HCT116 (cell line): ENCODE data around the gene ALX4. TPM values are rescaled to one million over a fixed set of nuclear protein-coding genes. Genes with fewer than 3 reads are reported as not detected.

Source experiments
- ATAC-seq: fragments of 200-7000 bp; cut with Tn5 transposase; 2 replicates; pipeline ENCODE4 v1.9.1; 2020; ENCODE audit warnings: mild to moderate bottlenecking, moderate library complexity
- BruUV-seq: library from RNA; stranded (reverse); fragments of 400-500 nt; replicated peaks from 2 replicates; lab custom pipeline; 2021; lab: Mats Ljungman, UMichigan
- CTCF ChIA-PET: fragments of 300-600 bp; sonication (Branson Sonifier 250); formaldehyde crosslinking; loops from one replicate; lab custom pipeline; 2021; ENCODE audit warnings: antibody characterized with exemption; lab: Charles Lee
- POLR2A ChIA-PET: fragments of 300-600, 350-600 bp; sonication (Branson Sonifier 250); formaldehyde crosslinking; loops from one replicate; lab custom pipeline; 2021; ENCODE audit warnings: antibody characterized with exemption; lab: Charles Lee
- RAD21 ChIA-PET, 2 experiments: fragments of 300-600 bp; sonication (Branson Sonifier 250); formaldehyde crosslinking; loops; one replicate each; lab custom pipeline; 2023; ENCODE audit warnings: low total read pairs in 2 of 2; ENCODE audit not compliant: uncharacterized antibody in 2 of 2, unreplicated experiment in 2 of 2, low non-redundant PET in 1 of 2; lab: Charles Lee
- DNase-seq: peaks from one replicate; pipeline ENCODE4 v3.0.0-alpha.2; 2010; ENCODE audit warnings: low read depth, low spot score
- H2AFZ ChIP-seq: fragments of 200-600 bp; shearing (Covaris generic), sonication (generic); 2 replicates; pipeline ENCODE4 v1.6.1; 2017; ENCODE audit warnings: low read depth, mixed run types, mixed read lengths, antibody characterized with exemption, low read length; ENCODE audit not compliant: poor library complexity, severe bottlenecking
- H3K27ac ChIP-seq: 2 replicates; pipeline ENCODE4 v1.5.1; 2012; ENCODE audit warnings: low read depth, low read length
- H3K27me3 ChIP-seq: fragments of 200-600 bp; sonication (generic); 2 replicates; pipeline ENCODE4 v1.6.1; 2016; ENCODE audit warnings: mixed run types, low read length, mixed read lengths; ENCODE audit not compliant: insufficient read depth
- H3K36me3 ChIP-seq, 2 experiments: fragments of 200-500 bp in 1 of 2; fragments of 200-600 bp in 1 of 2; sonication (Bioruptor generic) in 1 of 2; sonication (generic) in 1 of 2; 2 replicates each; pipeline versions ENCODE4 v1.5.1 to v1.6.1; 2014 to 2016; ENCODE audit warnings: low read length in 2 of 2, inconsistent platforms in 1 of 2, mixed read lengths in 1 of 2, mixed run types in 1 of 2; ENCODE audit not compliant: insufficient read depth in 2 of 2, control insufficient read depth in 1 of 2
- H3K4me1 ChIP-seq, 2 experiments: fragments of 200-600 bp in 1 of 2; sonication (generic) in 1 of 2; 2 replicates each; pipeline versions ENCODE4 v1.5.1 to v1.6.1; 2012 to 2017; ENCODE audit warnings: low read length in 2 of 2, inconsistent platforms in 1 of 2, mild to moderate bottlenecking in 1 of 2, mixed read lengths in 1 of 2, mixed run types in 1 of 2, moderate library complexity in 1 of 2; ENCODE audit not compliant: insufficient read depth in 2 of 2, control insufficient read depth in 1 of 2
- H3K4me2 ChIP-seq: fragments of 200-600 bp; sonication (generic); 2 replicates; pipeline ENCODE4 v1.6.1; 2017; ENCODE audit warnings: mixed run types, low read length, mixed read lengths
- H3K4me3 ChIP-seq, 2 experiments: fragments of 200-600 bp in 1 of 2; sonication (generic) in 1 of 2; replicated peaks in 1 of 2; 2 replicates each; pipeline ENCODE4 v1.5.1; 2011 to 2016; ENCODE audit warnings: low read length in 2 of 2, control low read depth in 1 of 2, low read depth in 1 of 2, mild to moderate bottlenecking in 1 of 2, mixed read lengths in 1 of 2, mixed run types in 1 of 2
- H3K79me2 ChIP-seq: fragments of 200-600 bp; sonication (generic); 2 replicates; pipeline ENCODE4 v1.6.1; 2017; ENCODE audit warnings: mild to moderate bottlenecking, mixed run types, low read length, moderate library complexity, mixed read lengths; ENCODE audit not compliant: insufficient read depth
- H3K9ac ChIP-seq: fragments of 200-600 bp; sonication (generic); 2 replicates; pipeline ENCODE4 v1.6.1; 2016; ENCODE audit warnings: low read length, mixed read lengths
- H3K9me2 ChIP-seq: fragments of 200-600 bp; sonication (generic), shearing (Covaris generic); 2 replicates; pipeline ENCODE4 v1.6.1; 2017; ENCODE audit warnings: mixed run types, mild to moderate bottlenecking, moderate library complexity; ENCODE audit not compliant: insufficient read depth
- H3K9me3 ChIP-seq, 2 experiments: fragments of 200-500 bp in 1 of 2; fragments of 200-600 bp in 1 of 2; sonication (Bioruptor generic) in 1 of 2; sonication (generic) in 1 of 2; 2 replicates each; pipeline ENCODE4 v1.6.1; 2014 to 2017; ENCODE audit warnings: low read length in 2 of 2, mixed read lengths in 2 of 2, inconsistent platforms in 1 of 2, low read depth in 1 of 2, mild to moderate bottlenecking in 1 of 2, mixed run types in 1 of 2, moderate library complexity in 1 of 2; ENCODE audit not compliant: control insufficient read depth in 1 of 2, insufficient read depth in 1 of 2
- H4K20me1 ChIP-seq: fragments of 200-600 bp; sonication (generic), shearing (Covaris generic); 2 replicates; pipeline ENCODE4 v1.6.1; 2017; ENCODE audit warnings: mixed run types, mild to moderate bottlenecking, moderate library complexity; ENCODE audit not compliant: insufficient read depth
- CTCF ChIP-seq, 3 experiments: fragments of 200-600 bp in 1 of 3; sonication (generic) in 1 of 3; IDR thresholded peaks in 2 of 3; conservative IDR thresholded peaks in 1 of 3; 2 replicates each; pipeline ENCODE4 v1.5.1; 2012 to 2017; ENCODE audit warnings: low read depth in 2 of 3, low read length in 2 of 3, antibody characterized with exemption in 1 of 3, borderline replicate concordance in 1 of 3, control low read depth in 1 of 3, mild to moderate bottlenecking in 1 of 3, mixed read lengths in 1 of 3, mixed run types in 1 of 3, moderate library complexity in 1 of 3; ENCODE audit not compliant: insufficient read depth in 1 of 3
- EGR1 ChIP-seq: IDR thresholded peaks from 2 replicates; pipeline ENCODE4 v1.6.1; 2012; ENCODE audit warnings: low read depth
- EZH2phosphoT487 ChIP-seq: fragments of 200-600 bp; IDR thresholded peaks from 2 replicates; pipeline ENCODE4 v1.6.1; 2018; ENCODE audit warnings: antibody characterized with exemption, borderline replicate concordance
- FOSL1 ChIP-seq: IDR thresholded peaks from 2 replicates; pipeline ENCODE4 v1.6.1; 2012; ENCODE audit warnings: low read depth
- MAX ChIP-seq: IDR thresholded peaks from 2 replicates; pipeline ENCODE4 v1.6.1; 2012
- POLR2A ChIP-seq: IDR thresholded peaks from 2 replicates; pipeline ENCODE4 v1.7.0; 2011; ENCODE audit warnings: borderline replicate concordance; ENCODE audit not compliant: insufficient read depth, insufficient read length; ENCODE audit errors: extremely low read depth
- POLR2AphosphoS5 ChIP-seq: IDR thresholded peaks from 2 replicates; pipeline ENCODE4 v1.6.1; 2011; ENCODE audit warnings: mild to moderate bottlenecking, low read depth, low read length, moderate library complexity
- RAD21 ChIP-seq: IDR thresholded peaks from 2 replicates; pipeline ENCODE4 v1.6.1; 2012; ENCODE audit warnings: low read depth, mild to moderate bottlenecking
- SIN3A ChIP-seq: IDR thresholded peaks from 2 replicates; pipeline ENCODE4 v1.6.1; 2012; ENCODE audit warnings: low read depth
- SP1 ChIP-seq: IDR thresholded peaks from 2 replicates; pipeline ENCODE4 v1.6.1; 2012; ENCODE audit warnings: low read depth
- SRF ChIP-seq: IDR thresholded peaks from 2 replicates; pipeline ENCODE4 v1.6.1; 2012; ENCODE audit warnings: low read depth
- ZBTB33 ChIP-seq: IDR thresholded peaks from 2 replicates; pipeline ENCODE4 v1.6.1; 2011; ENCODE audit warnings: mild to moderate bottlenecking, low read length, moderate library complexity; ENCODE audit not compliant: insufficient replicate concordance; ENCODE audit errors: extremely low read depth
- intact Hi-C: fragments of 100-400 bp; cut with micrococcal nuclease; formaldehyde crosslinking; loops from 2 replicates; pipeline ENCODE4 v1.10.0; 2022
- total RNA-seq: library from RNA; stranded (reverse); gene quantifications from one replicate; pipeline ENCODE4 v1.2.1, GENCODE V29; 2021; ENCODE audit not compliant: unreplicated experiment

Gene ALX4
- total RNA-seq, 1 experiment from 2014 or later, result not detected

GRCh38 chr11:44243595-44244343, 66.2 kb downstream of the ALX4 start:
- Histone ChIP-seq H3K9ac (no peak overlapping the region), H3K4me1 (peaks cover 10 to 20% of the 10 kb centered on the region in 2 experiments), H3K4me2 (peak overlapping the region; percentile 44; the same call in 1 of the 2 replicates), H4K20me1 (no peaks in the 10 kb centered on the region), H2AFZ (no peak overlapping the region), H3K27ac (no peak overlapping the region), H3K36me3 (no peaks in the 10 kb centered on the region), H3K9me3 (no peaks in the 10 kb centered on the region), H3K79me2 (no peaks in the 10 kb centered on the region), H3K9me2 (no peaks in the 10 kb centered on the region), H3K27me3 (no peaks in the 10 kb centered on the region), H3K4me3 (no peak overlapping the region)
- DNase-seq, result no peak
- peak; percentile 60 for ATAC-seq
- POLR2A ChIA-PET, result no interaction called here
- intact Hi-C loops, result no loop called here
- CTCF ChIA-PET, result no interaction called here
- RAD21 ChIA-PET, result interaction anchor here in 1 of 2 experiments (0.6 kb wide), 1 partner anchor 433 kb away, joined by 5 read pairs; no protein-coding TSS in a partner anchor
- BruUV-seq, result no TSS peak
- no peak for TF ChIP-seq EGR1
- no peak for TF ChIP-seq POLR2A
- no peak for TF ChIP-seq SP1

GRCh38 chr11:44243086-44243485, 66.9 kb downstream of the ALX4 start:
- intact Hi-C loops, result no loop called here
- Histone ChIP-seq H3K9me2 (no peaks in the 10 kb centered on the region), H3K4me3 (no peak overlapping the region), H3K4me2 (peak overlapping the region; percentile 44; the same call in 1 of the 2 replicates), H3K4me1 (peaks cover 10 to 20% of the 10 kb centered on the region in 2 experiments), H4K20me1 (no peaks in the 10 kb centered on the region), H3K79me2 (no peaks in the 10 kb centered on the region), H2AFZ (no peak overlapping the region), H3K9ac (no peak overlapping the region), H3K27ac (no peak overlapping the region), H3K9me3 (no peaks in the 10 kb centered on the region), H3K27me3 (no peaks in the 10 kb centered on the region), H3K36me3 (no peaks in the 10 kb centered on the region)
- no peak for TF ChIP-seq CTCF (IDR thresholded peaks at IDR 0.05 in 2 of 3, conservative IDR thresholded peaks at IDR 0.05 in 1 of 3; ENCODE audit: borderline replicate concordance in 1 of 3, insufficient read depth in 1 of 3, low read depth in 2 of 3, low read length in 2 of 3)
- TF ChIP-seq MAX, result no peak
- TF ChIP-seq SRF, result no peak
- no peak for TF ChIP-seq EGR1
- TF ChIP-seq FOSL1, result no peak
- TF ChIP-seq ZBTB33, result no peak
- no peak for TF ChIP-seq SIN3A
- TF ChIP-seq RAD21, result no peak
- TF ChIP-seq POLR2AphosphoS5, result no peak
- no peak for TF ChIP-seq EZH2phosphoT487
- ChIA-PET RAD21 (no interaction called here), CTCF (no interaction called here), POLR2A (no interaction called here)
- BruUV-seq, result no TSS peak
- no peak for DNase-seq
- ATAC-seq, result no peak
